ENCODE data around the gene VIT. TPM values are rescaled to one million over a fixed set of nuclear protein-coding genes. Genes with fewer than 3 reads are reported as not detected.
"Not testable (repeated sequence)": the region's sequence is repeated elsewhere in the genome, so short reads cannot be mapped to it uniquely, and the experiment has no call there.

Gene VIT
- polyA plus RNA-seq, 1 of the 3 experiments (the other 2 are of a cell fraction): not detected

- TF ChIP-seq REST (IDR thresholded peaks at IDR 0.05; ENCODE audit: low read depth, low read length) (no peak), POLR2AphosphoS5 (IDR thresholded peaks at IDR 0.05; ENCODE audit: low read depth, low read length) (no peak)
These were observed 13.9 kb upstream of the VIT start (continued) for GRCh38 chr2:36682562-36682961.

- no peaks in the 10 kb centered on the region for H3K4me1 ChIP-seq (ENCODE audit: control insufficient read depth in 1 of 2, insufficient read depth in 2 of 2, low read depth in 1 of 2, low read length in 1 of 2)
- H3K4me2 ChIP-seq: no peak overlapping the region
- peaks cover 9% of the 10 kb centered on the region; the same call in 1 of the 2 replicates for H3K9me3 ChIP-seq
- H3K4me3 ChIP-seq (ENCODE audit: low read depth in 2 of 2, low read length in 1 of 2): no peak overlapping the region
- no peaks in the 10 kb centered on the region for H3F3A ChIP-seq (replicated peaks; ENCODE audit: insufficient read depth)
- ChIA-PET POLR2A (no interaction called here), CTCF (interaction anchor here (1.7 kb wide), 1 partner anchor 18 kb away, joined by 5 read pairs; no protein-coding TSS in a partner anchor)
- no peaks in the 10 kb centered on the region for H3K79me2 ChIP-seq (ENCODE audit: insufficient read depth)
- H3K9me2 ChIP-seq: no peaks in the 10 kb centered on the region
- no peak overlapping the region for H3K27ac ChIP-seq (ENCODE audit: low read depth in 2 of 2, low read length in 1 of 2)
- no peak overlapping the region for H3K9ac ChIP-seq
- H3K27me3 ChIP-seq (ENCODE audit: insufficient read depth): no peaks in the 10 kb centered on the region; the same call in 1 of the 2 replicates
- no peak for DNase-seq
- H4K20me1 ChIP-seq (ENCODE audit: insufficient read depth): no peaks in the 10 kb centered on the region
- WGBS (ENCODE audit: low lambda C conversion rate): 41% methylated on average over 2 of the region's 2 CpGs
- TF ChIP-seq NRF1 (IDR thresholded peaks at IDR 0.05; ENCODE audit: low read depth, low read length) (no peak), ZBTB33 (IDR thresholded peaks at IDR 0.05; ENCODE audit: borderline replicate concordance, low read depth) (no peak), SIN3A (IDR thresholded peaks at IDR 0.05; ENCODE audit: borderline replicate concordance, low read depth, low read length) (no peak), SMC3 (IDR thresholded peaks at IDR 0.05; ENCODE audit: low read depth, low read length) (no peak), FOSL2 (IDR thresholded peaks at IDR 0.05; ENCODE audit: borderline replicate concordance, low read depth) (no peak), RXRA (IDR thresholded peaks at IDR 0.05; ENCODE audit: borderline replicate concordance, low read depth) (no peak)
- H2AFZ ChIP-seq (ENCODE audit: low read depth): no peak overlapping the region
- no peaks in the 10 kb centered on the region for H3K36me3 ChIP-seq (replicated peaks in 1 of 2; ENCODE audit: control insufficient read depth in 1 of 2, insufficient read depth in 2 of 2, low read length in 1 of 2)
These were observed 13.5 kb upstream of the VIT start for GRCh38 chr2:36683002-36683401.

- H3K9ac ChIP-seq; H3K36me3 ChIP-seq (replicated peaks in 1 of 2; ENCODE audit: control insufficient read depth in 1 of 2, insufficient read depth in 2 of 2, low read length in 1 of 2); DNase-seq; H3K79me2 ChIP-seq (ENCODE audit: insufficient read depth); H4K20me1 ChIP-seq (ENCODE audit: insufficient read depth); H2AFZ ChIP-seq (ENCODE audit: low read depth); H3K27ac ChIP-seq (ENCODE audit: low read depth in 2 of 2, low read length in 1 of 2); H3K9me2 ChIP-seq; H3K9me3 ChIP-seq; H3F3A ChIP-seq (replicated peaks; ENCODE audit: insufficient read depth); H3K4me3 ChIP-seq (ENCODE audit: low read depth in 2 of 2, low read length in 1 of 2); H3K4me2 ChIP-seq; H3K4me1 ChIP-seq (ENCODE audit: control insufficient read depth in 1 of 2, insufficient read depth in 2 of 2, low read depth in 1 of 2, low read length in 1 of 2); POLR2A ChIA-PET; H3K27me3 ChIP-seq (ENCODE audit: insufficient read depth): not testable (repeated sequence)
- WGBS (ENCODE audit: low lambda C conversion rate): 93% methylated on average over 11 of the region's 30 CpGs
- CTCF ChIA-PET: interaction anchor here (1.9 kb wide), 1 partner anchor 24 kb away, joined by 9 read pairs; no protein-coding TSS in a partner anchor
These were observed 8.2 kb upstream of the VIT start for GRCh38 chr2:36688291-36688690.

GRCh38 chr2:36689013-36689412 is 7.5 kb upstream of the VIT start:
- H3K27ac ChIP-seq (ENCODE audit: low read depth in 2 of 2, low read length in 1 of 2); H3F3A ChIP-seq (replicated peaks; ENCODE audit: insufficient read depth); H3K36me3 ChIP-seq (replicated peaks in 1 of 2; ENCODE audit: control insufficient read depth in 1 of 2, insufficient read depth in 2 of 2, low read length in 1 of 2); H4K20me1 ChIP-seq (ENCODE audit: insufficient read depth); H2AFZ ChIP-seq (ENCODE audit: low read depth); H3K9me3 ChIP-seq; H3K4me2 ChIP-seq; H3K9ac ChIP-seq; H3K4me1 ChIP-seq (ENCODE audit: control insufficient read depth in 1 of 2, insufficient read depth in 2 of 2, low read depth in 1 of 2, low read length in 1 of 2); H3K27me3 ChIP-seq (ENCODE audit: insufficient read depth); DNase-seq; H3K79me2 ChIP-seq (ENCODE audit: insufficient read depth); POLR2A ChIA-PET; H3K4me3 ChIP-seq (ENCODE audit: low read depth in 2 of 2, low read length in 1 of 2); H3K9me2 ChIP-seq: not testable (repeated sequence)
- CTCF ChIA-PET: interaction anchor here (0.6 to 1.9 kb wide), 2 partner anchors 25 to 1874 kb away, joined by 3 to 9 read pairs; no protein-coding TSS in a partner anchor
- 88% methylated on average over 15 of the region's 15 CpGs for WGBS (ENCODE audit: low lambda C conversion rate)

Measured in SK-N-SH (cell line).